Stimulated activated CD8-positive, alpha-beta memory T cell treated with anti-CD3 and anti-CD28 coated beads, Interleukin-4, amount 100 ng/mL, for 1 hour (primary cell): Measurements from ENCODE around the gene SUSD1.

Source experiments
- DNase-seq, 2 donors: peaks; one replicate each; pipeline ENCODE4 v3.0.0-alpha.2; 2020; ENCODE audit warnings: low read depth in 2 of 2, low spot score in 1 of 2

SUSD1 gene

DNA sequence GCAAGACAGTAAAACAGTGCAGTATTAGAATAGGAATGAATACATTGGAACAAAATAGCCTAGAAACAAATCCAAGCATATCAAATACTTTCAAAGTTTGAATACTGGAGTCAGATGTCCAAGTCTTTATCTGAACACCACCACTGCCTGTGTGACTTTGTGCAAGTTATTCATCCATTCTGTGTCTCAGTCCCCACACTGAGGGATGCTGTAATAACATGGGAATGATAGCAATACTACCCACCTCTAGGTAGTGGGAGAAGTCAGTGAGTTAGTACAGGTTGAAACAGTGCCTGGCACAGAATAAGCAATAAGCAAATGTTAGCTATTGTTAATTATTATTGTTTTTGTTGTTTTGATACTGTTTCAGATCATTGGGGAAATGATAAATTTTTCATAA is 130.9 kb downstream of the SUSD1 start:
- DNase-seq: no peak

DNA sequence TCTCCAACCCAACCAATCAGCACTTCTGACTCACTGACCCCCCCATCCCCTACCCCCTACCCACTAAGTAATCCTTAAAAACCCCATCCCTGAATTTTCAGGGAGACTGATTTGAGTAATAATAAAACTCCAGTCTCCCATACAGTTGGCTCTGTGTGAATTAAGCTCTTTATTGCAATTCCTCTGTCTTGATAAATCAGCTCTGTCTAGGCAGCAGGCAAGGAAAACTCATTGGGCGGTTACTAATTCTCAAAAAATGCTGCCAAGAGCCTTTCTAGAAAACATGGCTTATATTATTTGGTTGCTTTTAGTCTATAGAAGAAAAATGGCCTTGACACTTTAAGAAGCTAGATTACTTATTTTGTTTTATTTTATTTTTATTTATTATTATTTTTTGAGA is 131.7 kb downstream of the SUSD1 start:
- no peak for DNase-seq

DNA sequence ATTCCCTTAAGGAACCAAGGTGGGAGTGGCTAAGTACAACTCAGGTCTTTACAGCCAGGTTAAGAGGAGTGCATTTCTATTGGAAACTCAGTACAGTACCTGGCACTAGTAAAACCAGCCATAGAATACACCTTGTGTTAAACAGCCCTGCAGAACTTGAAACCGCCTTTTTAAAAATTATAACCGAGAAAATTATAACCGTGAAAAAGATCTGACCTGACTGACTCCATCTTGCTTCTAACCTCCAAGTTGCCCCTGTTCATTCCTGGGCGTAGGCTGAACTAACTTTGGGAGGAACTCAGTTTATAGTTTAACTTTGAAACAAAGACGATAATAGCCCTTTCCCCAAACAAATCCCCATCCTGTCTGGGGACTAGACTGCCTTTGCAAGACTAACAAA is 132.3 kb downstream of the SUSD1 start:
- DNase-seq: no peak

DNA sequence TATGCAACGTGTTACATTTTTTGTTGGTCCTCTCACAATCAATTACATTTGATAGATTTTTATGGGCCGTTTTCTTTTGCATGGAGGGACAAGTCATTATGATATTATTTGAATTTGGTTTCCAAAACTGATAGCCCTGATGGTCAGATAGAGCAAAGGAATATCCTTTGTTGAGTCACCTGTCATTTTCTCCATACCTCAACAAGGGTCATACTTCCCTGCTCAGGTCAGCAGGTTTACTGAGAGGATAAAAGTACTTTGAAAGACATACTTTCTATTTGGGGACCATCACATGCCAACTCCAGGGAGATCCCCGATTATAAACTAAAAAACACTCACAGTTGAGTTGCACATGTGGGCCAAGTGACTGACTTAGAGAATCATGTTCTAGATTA is 132.9 kb downstream of the SUSD1 start:
- no peak for DNase-seq

DNA sequence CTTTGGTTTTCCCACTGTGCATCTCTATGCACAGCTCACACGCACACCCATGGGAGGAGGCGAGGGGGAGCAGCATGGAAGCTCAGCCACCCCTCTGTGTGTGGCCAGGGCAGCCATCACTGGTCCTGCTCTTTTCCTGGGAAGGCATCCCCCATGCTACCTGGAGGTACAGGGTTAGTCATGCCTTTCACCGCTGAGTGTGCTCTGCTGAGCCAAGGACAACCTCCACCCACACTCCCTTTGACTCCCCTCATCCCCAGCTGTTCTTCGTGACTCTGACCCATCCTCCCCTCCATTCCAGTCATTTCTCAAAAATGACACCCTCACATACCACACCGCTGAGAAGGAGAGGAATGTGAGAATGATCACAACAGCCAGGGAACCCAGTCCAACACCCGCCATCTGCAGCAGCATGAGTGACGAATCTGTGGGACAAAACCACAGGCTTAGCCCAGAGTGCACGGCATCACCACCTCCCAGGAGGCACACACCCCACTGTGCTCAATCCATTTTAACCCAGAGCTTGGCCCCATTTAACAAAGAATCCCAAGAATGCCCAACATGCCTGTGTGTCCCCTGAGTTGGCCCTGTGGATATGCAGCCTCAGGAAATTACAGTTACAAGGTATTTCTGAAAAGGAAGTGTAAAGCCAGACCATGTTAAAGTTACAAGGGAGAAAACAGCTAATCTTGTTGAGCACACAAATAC is 133.4 kb downstream of the SUSD1 start:
- no peak for DNase-seq

DNA sequence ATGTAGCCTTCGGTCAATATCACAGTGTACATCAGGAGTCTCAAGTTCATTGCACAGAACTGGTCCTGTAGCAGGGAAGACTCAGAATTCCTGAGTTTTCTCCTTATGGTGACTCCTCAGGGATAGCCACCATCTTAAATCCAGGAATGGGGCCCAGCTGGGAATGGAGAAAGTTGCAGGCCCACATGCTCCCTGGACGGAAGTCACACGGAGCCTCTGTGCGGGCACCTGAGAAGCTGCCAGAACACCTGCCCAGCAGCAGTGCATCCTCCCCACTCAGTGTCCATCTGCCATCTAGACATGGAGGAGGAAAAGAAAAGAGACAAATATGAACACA is 133.9 kb downstream of the SUSD1 start:
- no peak for DNase-seq

DNA sequence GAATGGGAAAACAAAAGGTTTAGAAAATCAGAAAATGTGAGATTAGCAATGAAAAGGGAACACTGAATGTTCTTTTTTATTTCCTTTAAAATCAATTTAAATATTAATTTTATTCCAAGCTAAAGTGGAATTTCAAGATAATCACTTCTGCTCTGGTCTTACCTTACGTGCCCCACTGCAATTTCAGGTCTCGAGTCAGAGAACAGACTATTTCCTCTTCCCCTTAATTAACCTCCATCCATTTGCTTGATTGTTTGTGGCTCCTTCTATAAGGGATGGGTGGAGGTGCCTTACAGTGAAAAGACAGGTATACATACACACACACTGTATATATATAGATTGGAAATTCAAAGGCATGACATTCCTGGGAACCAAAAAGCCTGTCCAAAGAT is 137.1 kb downstream of the SUSD1 start:
- no peak for DNase-seq

DNA sequence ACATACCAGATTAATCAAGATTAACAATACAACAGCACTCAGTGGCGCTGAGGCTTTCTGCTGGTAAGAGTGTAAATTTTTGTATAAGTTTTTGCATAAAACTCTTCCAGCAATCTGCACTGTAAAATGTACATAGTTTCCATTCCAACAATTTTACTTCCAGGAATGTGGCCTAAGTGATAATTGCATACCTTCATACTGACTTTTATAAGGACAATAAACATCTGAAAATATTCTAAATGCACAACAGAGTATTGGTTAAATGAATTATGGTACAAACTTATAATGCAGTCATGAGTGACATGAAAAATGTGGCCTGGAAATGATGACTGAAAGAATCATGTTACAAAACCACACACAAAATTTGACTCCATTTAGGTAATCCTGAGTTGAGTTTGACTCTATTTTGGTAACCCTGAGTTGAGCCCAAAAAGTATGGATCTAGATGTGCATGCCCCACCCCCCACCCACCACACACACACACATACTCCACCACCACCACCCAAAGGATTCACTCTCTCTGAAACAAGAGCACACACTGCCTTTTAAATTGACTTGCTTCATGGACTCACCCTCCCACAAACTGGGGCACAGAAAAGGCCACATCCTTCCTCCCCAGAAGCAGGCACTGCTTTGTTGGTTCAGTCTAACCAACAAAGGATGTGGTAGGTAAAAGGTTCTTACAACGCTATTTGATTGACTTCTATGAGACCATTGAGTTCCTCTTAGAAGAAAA is 137.6 kb downstream of the SUSD1 start:
- DNase-seq: peak; percentile 16 to 32

DNA sequence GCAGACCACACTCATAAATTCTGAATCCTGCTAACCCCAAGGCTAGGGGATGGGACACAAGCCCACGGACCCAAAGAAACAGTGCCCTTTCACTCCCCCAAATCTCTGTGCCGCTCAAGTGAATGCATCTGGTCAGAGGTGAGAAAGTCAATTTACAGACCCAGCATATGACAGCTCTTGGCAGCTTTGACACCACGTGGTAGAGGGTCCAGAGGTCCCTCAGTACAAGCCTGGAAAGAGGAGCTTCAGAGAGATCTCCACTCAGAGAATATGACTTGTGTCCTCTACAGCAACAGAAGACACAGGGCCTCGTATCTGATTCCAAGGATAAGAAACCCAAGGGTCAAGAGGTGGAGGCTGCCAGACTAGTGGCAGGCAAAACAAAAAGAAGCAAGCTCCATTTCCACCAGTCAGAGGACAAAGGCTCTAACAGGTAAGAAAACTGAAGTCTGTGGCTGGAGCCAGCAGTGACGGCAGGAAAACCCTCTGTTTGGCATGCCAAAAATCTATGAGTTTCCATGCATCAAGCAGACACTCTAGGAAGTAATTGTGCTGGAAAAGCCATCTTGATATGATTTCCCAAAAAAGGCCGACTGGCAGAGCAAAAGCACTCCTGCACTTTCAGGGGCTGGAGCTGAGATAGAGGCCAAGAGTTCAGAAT is 139.8 kb downstream of the SUSD1 start:
- DNase-seq: no peak

DNA sequence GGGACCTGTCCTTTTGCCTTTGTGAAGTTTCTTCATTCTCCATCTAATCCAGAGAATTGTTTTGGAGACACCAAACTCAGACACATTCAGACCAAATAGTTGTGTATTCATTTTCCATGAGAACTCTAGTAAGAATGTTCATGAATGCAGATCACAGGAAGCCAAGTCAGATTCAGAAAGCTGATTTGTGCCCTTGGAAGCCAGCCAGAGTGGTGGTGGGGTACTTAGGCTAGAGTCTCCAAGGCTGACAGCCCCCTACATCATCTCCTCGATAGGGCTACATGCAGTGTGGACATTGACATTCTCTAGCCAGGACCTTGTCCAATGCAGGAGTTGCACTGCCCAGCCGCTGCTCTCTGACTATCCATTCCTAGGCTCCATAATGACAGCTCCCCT is 140.9 kb downstream of the SUSD1 start:
- DNase-seq: no peak

DNA sequence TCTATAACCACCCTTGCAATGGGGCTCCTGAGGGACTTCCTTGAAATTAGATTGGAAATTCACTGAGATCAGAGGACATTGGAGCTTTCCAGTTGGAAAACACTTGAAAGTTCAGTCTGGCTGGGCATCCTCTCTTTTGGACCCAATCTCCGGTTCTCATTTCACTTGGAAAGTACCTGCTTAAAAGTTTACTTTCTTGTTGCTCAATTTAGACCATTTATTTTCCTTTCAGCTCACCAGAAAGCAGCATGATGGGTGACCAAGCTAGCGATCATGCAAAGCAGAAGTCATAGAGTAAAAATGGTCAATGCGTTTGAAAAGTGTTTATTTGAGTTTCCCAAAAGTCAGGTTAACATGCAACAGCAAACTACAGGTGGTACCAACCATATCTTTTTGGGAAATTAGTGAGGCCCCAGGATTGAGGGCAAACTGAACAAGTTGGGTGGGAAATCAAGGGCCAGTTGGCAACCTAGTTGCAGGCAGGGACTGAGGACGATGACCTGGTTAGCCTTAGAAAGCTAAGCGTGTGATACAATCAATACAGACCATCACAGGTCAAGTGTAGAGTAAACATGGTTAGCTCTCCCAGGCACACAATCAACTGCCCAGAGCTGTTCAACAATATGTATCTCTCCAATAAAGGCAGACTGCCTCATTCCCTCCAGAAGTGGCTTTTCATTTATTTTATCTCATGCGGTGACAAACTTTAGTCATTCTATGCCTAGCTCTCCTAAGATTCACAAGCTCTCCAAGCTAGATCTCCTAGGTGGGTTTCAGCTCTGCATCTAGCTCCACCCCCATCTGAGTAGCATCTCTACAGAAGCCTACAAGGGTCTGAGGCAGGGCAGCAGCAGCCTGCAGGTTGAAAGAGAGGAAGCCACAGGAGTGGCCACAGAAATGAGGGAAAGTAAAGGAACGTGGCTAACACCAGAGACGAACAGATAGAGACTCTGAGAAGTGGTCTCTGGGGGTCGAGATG is 141.6 kb downstream of the SUSD1 start:
- DNase-seq: no peak

DNA sequence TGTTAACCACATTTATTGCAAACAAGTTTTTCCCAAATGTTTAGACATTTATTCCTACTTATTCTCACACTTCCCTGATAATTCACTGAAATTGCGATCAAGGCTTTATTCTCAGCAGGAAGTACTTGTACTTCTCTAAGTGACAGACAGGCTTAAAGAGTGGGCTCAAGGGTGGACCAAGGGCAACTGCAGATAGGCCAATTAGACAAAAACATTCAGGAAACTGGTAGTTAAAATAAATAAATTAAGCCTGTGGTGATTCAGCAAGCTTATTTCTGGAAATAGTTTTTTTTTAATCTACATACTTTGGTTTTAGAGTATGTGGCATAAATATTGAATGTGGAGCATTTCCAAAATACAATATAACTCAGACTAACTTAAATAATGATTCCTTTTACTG is 142.4 kb downstream of the SUSD1 start:
- no peak for DNase-seq

DNA sequence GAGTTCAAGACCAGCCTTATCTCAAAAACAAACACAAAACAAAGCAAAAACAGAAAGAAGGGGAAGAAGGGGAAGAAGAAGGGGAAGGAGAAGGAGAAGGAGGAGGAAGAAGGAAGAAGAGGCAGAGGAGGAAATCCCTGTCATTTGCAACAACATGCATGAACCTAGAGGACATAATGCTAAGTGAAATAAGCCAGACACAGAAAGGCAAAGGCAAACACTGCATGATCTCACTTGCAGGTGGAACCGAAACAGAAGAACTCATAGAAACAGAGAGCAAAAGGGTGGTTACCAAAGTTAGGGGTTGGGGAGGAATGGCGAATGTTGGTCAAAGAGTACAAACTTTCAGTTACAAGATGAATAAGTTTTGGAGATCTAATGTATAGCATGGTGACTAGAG is 143.1 kb downstream of the SUSD1 start:
- DNase-seq: no peak

DNA sequence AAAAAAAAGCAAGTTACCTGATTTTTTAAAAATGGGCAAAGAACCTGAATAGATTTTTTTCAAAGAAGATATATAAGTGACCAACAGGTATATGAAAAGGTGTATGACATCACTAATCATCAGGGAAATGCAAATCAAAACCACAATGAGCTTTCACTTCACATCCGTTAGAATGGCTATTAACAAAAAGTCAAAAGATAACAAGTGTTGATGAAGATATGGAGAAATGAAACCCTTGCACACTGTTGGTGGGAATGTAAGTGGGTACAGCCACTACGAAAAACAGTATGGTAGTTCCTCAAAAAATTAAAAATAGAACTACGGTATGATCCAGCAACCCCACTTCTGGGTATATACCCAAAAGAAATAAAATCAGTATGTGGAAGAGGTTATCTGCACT is 143.7 kb downstream of the SUSD1 start:
- DNase-seq: no peak

DNA sequence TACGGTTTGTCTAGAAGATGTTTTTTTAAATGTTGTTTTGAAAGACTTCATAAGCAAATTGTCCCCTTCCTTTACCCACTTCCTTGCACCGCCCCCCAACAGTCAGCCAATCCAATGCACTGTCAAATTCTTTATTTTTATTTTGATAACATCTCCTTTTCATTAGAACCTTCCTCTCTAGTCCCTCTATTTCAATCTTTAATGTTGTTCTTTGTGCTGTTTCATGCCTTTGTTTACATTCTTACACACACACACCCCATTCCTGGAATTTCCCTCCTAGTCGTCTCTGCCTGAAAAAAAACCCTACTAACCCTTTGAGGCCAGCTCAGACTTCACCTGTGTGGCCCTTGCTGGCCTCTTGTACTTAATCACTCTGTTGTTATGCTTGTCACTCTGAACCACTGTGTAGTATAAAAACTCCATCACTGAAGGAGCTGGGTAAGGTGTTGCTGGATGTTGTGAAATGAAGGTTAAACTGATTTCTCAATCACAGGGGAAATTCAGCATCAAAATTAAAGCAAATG is 145.1 kb downstream of the SUSD1 start:
- DNase-seq: no peak

DNA sequence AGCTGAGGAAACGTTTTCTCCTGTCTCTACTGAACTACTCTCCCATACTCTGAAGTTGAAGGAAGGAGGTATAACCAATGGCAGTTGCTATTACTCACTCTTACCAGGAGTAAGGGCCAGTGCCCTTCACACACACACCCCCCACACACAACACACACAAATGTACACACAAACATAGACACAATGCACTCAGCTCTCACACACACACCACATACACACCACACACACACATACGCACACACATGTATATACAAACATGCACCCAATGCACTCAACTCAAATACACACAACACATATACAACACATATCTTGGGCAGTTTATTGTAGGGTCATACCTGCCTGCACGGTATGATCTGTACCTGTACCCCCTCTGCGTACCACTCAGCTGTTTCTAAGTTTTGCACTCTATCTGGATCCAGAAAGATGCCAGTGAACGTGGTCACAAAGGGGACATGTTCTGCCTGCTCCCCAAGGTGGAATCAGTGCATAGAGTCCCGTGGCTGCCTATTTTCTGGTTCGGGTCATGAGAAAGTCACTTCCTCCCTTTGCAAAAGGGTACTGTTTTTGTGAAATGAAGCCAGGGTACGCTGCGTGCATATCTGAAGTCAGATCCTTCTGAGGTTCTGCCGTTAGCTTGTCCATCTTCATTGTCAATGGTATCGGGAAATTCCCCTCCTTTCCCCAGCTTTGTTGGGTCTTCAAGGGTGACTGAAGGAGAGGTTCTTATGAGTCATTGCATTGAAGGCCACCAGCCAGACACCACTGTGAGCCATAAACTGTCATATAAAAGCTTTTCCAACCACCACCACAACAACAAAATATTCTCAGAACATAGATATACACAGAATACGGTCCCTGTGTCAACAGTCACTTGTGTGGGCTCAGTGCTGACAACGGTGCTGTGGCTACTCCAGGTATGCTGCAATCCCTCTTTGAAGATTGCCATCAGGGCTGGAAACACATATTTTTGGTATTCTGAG is 146.6 kb downstream of the SUSD1 start:
- no peak for DNase-seq

DNA sequence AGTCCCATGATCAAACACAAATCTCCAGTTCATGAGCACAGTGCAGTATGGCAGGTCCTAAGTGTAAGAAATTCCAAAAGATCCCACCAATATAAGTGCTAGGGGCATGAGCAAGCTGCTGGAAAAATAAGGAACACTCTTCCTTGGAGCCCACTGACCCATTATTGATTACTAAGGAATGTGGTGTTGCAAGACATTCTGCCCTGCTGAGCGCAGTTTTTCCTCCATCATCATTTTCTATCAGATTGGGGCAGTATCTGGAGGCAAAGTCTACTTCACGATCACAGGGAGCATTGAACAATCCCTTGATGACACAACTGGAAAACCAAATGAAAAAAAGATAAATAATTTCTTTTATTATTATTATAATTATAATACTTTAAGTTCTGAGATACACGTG is 149.2 kb downstream of the SUSD1 start:
- no peak for DNase-seq

DNA sequence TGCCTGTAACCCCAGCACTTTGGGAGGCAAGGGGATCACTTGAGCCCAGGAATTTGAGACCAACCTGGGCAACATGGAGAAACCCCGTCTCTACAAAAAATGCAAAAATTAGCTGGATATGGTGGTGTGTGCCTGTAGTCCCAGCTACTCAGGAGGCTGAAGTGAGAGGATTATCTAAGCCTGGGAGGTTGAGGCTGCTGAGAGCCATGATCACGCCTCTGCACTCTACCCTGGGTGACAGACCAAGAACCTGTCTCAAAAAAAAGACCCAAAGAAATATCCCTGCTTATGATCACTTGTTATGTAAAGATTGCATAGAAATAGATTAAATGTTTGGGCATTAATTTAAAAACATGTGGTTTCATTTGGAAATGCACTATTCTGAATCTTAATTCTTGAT is 153.4 kb downstream of the SUSD1 start:
- DNase-seq: no peak

DNA sequence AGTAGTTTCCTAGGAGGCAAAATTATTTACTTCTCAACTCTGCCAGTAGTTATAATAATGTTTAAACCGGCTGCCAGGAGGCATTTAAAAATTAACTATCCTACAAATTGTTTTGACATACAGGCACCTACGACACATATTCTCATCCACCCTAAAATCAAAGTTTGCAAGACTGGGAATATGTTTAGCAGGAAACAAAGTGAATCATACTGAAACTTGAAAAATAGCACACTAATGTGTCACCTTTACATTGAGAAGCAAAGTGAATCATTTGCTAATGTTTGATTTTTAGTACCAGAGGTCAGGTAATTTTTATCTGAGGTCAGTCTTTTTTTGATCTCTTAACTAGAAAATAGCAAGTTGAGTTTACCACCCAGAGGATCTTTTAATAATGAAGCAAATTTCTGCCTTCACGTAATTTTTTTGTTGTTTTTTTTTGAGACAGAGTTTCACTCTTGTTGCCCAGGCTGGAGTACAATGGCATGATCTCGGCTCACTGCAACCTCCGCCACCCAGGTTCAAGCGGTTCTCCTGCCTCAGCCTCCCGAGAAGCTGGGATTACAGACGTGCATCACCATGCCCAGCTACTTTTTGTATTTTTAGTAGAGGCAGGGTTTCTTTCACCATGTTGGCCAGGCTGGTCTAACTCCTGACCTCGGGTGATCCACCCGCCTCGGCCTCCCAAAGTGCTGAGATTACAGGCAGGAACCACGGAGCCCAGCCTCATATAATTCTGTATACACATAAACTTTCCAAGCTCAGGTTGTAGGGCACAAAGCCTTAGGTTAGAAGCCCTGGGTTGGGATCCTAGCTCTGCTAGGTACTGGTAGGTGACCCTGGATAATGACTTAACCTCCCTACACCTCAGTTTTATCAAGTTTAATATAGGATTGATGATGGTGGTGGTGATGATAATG is 154.2 kb downstream of the SUSD1 start:
- DNase-seq: no peak
